K562 (cell line): ENCODE data around the gene DAPK1. TPM values are rescaled to one million over a fixed set of nuclear protein-coding genes. Genes with fewer than 3 reads are reported as not detected.

Source experiments
- BACH1 ChIP-seq: fragments of 200-800 bp; sonication (Bioruptor generic); IDR thresholded peaks from 2 replicates; pipeline ENCODE4 v1.6.1; 2016; ENCODE audit warnings: missing genetic modification characterization, missing compliant biosample characterization
- BMI1 ChIP-seq: fragments of 150-350 bp; IDR thresholded peaks from 2 replicates; pipeline ENCODE4 v1.6.1; 2014; ENCODE audit warnings: low read length
- GABPA ChIP-seq: fragments of 200-800 bp; sonication (Bioruptor generic); conservative IDR thresholded peaks from 2 replicates; pipeline ENCODE4 v1.6.1; 2016; ENCODE audit warnings: low read depth, missing genetic modification characterization, missing compliant biosample characterization
- GATAD2A ChIP-seq: fragments of 450-650 bp; IDR thresholded peaks from 2 replicates; pipeline ENCODE4 v1.6.1; 2017
- GTF2E2 ChIP-seq: fragments of 200-800 bp; sonication (Bioruptor generic); IDR thresholded peaks from 2 replicates; pipeline ENCODE4 v1.6.1; 2016; ENCODE audit warnings: missing genetic modification characterization, missing compliant biosample characterization
- HCFC1 ChIP-seq: IDR thresholded peaks from 2 replicates; pipeline ENCODE4 v1.6.1; 2012; ENCODE audit warnings: low read depth, low read length, improper control_type of control experiment
- HDAC3 ChIP-seq: fragments of 450-650 bp; IDR thresholded peaks from 2 replicates; pipeline ENCODE4 v1.6.1; 2018; ENCODE audit warnings: borderline replicate concordance, mild to moderate bottlenecking, moderate library complexity; ENCODE audit not compliant: partially characterized antibody
- KLF13 ChIP-seq: fragments of 450-650 bp; IDR thresholded peaks from 2 replicates; pipeline ENCODE4 v1.6.1; 2016; ENCODE audit warnings: missing genetic modification characterization, low read depth, mild to moderate bottlenecking, missing compliant biosample characterization, moderate library complexity, borderline replicate concordance
- PCBP1 ChIP-seq: fragments of 200-400 bp; formaldehyde crosslinking; IDR thresholded peaks from 2 replicates; pipeline ENCODE4 v1.6.1; 2018; ENCODE audit warnings: mild to moderate bottlenecking, low read depth, low read length; ENCODE audit not compliant: poor library complexity, severe bottlenecking
- RCOR1 ChIP-seq, 2 experiments: IDR thresholded peaks; 2 replicates each; pipeline ENCODE4 v1.6.1; 2012; ENCODE audit warnings: low read depth in 2 of 2, low read length in 2 of 2, borderline replicate concordance in 1 of 2, improper control_type of control experiment in 1 of 2
- SNIP1 ChIP-seq: fragments of 450-650 bp; IDR thresholded peaks from 2 replicates; pipeline ENCODE4 v1.7.1; 2017; ENCODE audit warnings: low read depth, mild to moderate bottlenecking
- SNRNP70 ChIP-seq: fragments of 200-400 bp; formaldehyde crosslinking; optimal IDR thresholded peaks from 2 replicates; pipeline ENCODE3; 2017; ENCODE audit warnings: low read depth, low read length
- SRSF3 ChIP-seq: fragments of 200-400 bp; formaldehyde crosslinking; IDR thresholded peaks from 2 replicates; pipeline ENCODE4 v1.6.1; 2016; ENCODE audit warnings: mild to moderate bottlenecking, low read length, moderate library complexity; ENCODE audit not compliant: insufficient read depth
- U2AF2 ChIP-seq: fragments of 200-400 bp; formaldehyde crosslinking; optimal IDR thresholded peaks from 2 replicates; pipeline ENCODE3; 2017; ENCODE audit warnings: low read depth, mild to moderate bottlenecking, low read length
- polyA plus RNA-seq, 8 experiments: library from polyadenylated mRNA; depleted of rRNA in 4 of 8; stranded (reverse) in 5 of 8; unstranded in 3 of 8; fragments of >200 nt; fragmentation: Nextera tagmentation in 2 of 8; fragmentation: Illumina TruSeq in 1 of 8; extraction: Ambion mirVana in 2 of 8; extraction: Trizol in 1 of 8; gene quantifications; 2 replicates each; pipeline versions ENCODE4 v1.2.1 to v1.2.3, GENCODE V29; 2011 to 2014; ENCODE audit warnings: inconsistent platforms in 1 of 8, missing spikeins in 1 of 8
- total RNA-seq, 7 experiments: library from RNA; depleted of rRNA in 6 of 7; stranded (reverse); fragments of >200 nt in 6 of 7; fragmentation: Illumina TruSeq in 2 of 7; extraction: Trizol in 2 of 7; gene quantifications; 2 replicates each; pipeline versions ENCODE4 v1.2.1 to v1.2.3, GENCODE V29; 2011 to 2021; ENCODE audit warnings: low replicate concordance in 1 of 7
- TF ChIP-seq, protein P1 (sequence below): fragments of 450-650 bp; formaldehyde crosslinking; IDR thresholded peaks from 2 replicates; pipeline ENCODE4 v1.4.0; 2020; ENCODE audit warnings: mild to moderate bottlenecking, mixed read lengths
- TF ChIP-seq, protein P2 (sequence below): IDR thresholded peaks from 2 replicates; pipeline ENCODE4 v1.6.1; 2012; ENCODE audit warnings: low read depth, low read length, improper control_type of control experiment, borderline replicate concordance
- TF ChIP-seq, protein P3 (sequence below): sonication (generic); formaldehyde crosslinking; IDR thresholded peaks from 2 replicates; pipeline ENCODE4 v1.8.1; 2023; ENCODE audit warnings: mild to moderate bottlenecking, missing genetic modification reagents
- TF ChIP-seq, protein P4 (sequence below): fragments of 250-450 bp; sonication (Bioruptor Pico); IDR thresholded peaks from 2 replicates; pipeline ENCODE4 v1.5.0; 2020; ENCODE audit warnings: mild to moderate bottlenecking, borderline replicate concordance
- TF ChIP-seq, protein P5 (sequence below): fragments of 450-650 bp; formaldehyde crosslinking; conservative IDR thresholded peaks from 2 replicates; pipeline ENCODE4 v1.4.0; 2022; ENCODE audit warnings: mild to moderate bottlenecking, missing genetic modification characterization

The DAPK1 gene
- total and polyA plus RNA-seq, 9 of the 15 experiments (the other 6 are each of a cell fraction or from before 2014, with no cell fraction given), result 1.7 to 26.4 (median 15.8) TPM

DNA sequence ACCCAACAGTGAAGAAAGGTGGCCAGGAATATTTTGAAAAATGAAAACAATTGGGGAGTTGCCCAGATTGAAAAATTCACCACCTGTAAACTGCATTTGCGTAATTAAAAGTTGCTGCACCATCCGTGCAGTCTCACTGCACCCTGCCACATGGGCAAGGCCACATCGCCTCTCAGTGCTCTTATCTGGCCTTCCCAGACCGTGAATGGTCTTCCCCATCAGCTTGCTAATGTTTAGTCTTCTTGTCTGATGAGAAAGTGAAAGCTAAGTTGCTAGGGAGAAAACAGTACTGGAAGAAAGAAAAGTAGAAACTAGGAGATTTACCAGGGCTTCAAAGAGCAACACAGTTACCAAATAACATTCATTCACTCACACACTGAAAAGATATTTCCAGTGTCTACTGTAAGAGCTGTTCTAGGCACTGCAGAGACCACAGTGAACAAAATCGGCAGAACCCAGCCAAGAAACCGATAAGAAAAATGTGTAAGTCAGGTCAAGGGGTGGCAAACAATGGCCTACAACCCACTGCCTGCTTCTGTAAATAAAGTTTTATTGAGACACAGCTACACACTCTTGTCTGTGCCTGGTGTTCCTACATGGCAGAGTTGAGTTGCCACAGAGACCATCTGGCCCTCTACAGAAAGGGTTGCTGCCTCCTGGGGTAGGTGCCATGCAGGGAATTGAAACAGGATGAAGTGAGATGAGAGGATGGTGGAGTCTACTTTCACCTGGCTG, 177.1 kb downstream of the DAPK1 start (continued):
- TF ChIP-seq GABPA, result 0 out of 2 replicates have a peak, but pooled peaks have one; percentile 13
- no peak for TF ChIP-seq KLF13 (tag)
- TF ChIP-seq SNIP1, result no peak
- no peak for TF ChIP-seq SNRNP70
- TF ChIP-seq BMI1, result no peak
- TF ChIP-seq, protein P1, sequence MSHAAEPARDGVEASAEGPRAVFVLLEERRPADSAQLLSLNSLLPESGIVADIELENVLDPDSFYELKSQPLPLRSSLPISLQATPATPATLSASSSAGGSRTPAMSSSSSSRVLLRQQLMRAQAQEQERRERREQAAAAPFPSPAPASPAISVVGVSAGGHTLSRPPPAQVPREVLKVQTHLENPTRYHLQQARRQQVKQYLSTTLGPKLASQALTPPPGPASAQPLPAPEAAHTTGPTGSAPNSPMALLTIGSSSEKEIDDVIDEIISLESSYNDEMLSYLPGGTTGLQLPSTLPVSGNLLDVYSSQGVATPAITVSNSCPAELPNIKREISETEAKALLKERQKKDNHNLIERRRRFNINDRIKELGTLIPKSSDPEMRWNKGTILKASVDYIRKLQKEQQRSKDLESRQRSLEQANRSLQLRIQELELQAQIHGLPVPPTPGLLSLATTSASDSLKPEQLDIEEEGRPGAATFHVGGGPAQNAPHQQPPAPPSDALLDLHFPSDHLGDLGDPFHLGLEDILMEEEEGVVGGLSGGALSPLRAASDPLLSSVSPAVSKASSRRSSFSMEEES (CRISPR knock-in tag), result no peak
- TF ChIP-seq HDAC3, result no peak
- no peak for TF ChIP-seq SRSF3
- TF ChIP-seq PCBP1, result no peak
- TF ChIP-seq GTF2E2 (tag), result no peak
- TF ChIP-seq GATAD2A, result no peak
- no peak for TF ChIP-seq BACH1
- TF ChIP-seq HCFC1, result no peak
- TF ChIP-seq, protein P2, sequence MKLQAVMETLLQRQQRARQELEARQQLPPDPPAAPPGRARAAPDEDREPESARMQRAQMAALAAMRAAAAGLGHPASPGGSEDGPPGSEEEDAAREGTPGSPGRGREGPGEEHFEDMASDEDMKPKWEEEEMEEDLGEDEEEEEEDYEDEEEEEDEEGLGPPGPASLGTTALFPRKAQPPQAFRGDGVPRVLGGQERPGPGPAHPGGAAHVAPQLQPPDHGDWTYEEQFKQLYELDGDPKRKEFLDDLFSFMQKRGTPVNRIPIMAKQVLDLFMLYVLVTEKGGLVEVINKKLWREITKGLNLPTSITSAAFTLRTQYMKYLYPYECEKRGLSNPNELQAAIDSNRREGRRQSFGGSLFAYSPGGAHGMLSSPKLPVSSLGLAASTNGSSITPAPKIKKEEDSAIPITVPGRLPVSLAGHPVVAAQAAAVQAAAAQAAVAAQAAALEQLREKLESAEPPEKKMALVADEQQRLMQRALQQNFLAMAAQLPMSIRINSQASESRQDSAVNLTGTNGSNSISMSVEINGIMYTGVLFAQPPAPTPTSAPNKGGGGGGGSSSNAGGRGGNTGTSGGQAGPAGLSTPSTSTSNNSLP, result no peak
- TF ChIP-seq, protein P3, sequence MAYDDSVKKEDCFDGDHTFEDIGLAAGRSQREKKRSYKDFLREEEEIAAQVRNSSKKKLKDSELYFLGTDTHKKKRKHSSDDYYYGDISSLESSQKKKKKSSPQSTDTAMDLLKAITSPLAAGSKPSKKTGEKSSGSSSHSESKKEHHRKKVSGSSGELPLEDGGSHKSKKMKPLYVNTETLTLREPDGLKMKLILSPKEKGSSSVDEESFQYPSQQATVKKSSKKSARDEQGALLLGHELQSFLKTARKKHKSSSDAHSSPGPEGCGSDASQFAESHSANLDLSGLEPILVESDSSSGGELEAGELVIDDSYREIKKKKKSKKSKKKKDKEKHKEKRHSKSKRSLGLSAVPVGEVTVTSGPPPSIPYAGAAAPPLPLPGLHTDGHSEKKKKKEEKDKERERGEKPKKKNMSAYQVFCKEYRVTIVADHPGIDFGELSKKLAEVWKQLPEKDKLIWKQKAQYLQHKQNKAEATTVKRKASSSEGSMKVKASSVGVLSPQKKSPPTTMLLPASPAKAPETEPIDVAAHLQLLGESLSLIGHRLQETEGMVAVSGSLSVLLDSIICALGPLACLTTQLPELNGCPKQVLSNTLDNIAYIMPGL (CRISPR knock-in tag), result no peak
- peak in 1 of 2 experiments; percentile 56; a peak in 1 of 4 replicates for TF ChIP-seq RCOR1 (IDR thresholded peaks at IDR 0.05; ENCODE audit: borderline replicate concordance in 1 of 2, low read depth in 2 of 2, low read length in 2 of 2)
- TF ChIP-seq, protein P4, sequence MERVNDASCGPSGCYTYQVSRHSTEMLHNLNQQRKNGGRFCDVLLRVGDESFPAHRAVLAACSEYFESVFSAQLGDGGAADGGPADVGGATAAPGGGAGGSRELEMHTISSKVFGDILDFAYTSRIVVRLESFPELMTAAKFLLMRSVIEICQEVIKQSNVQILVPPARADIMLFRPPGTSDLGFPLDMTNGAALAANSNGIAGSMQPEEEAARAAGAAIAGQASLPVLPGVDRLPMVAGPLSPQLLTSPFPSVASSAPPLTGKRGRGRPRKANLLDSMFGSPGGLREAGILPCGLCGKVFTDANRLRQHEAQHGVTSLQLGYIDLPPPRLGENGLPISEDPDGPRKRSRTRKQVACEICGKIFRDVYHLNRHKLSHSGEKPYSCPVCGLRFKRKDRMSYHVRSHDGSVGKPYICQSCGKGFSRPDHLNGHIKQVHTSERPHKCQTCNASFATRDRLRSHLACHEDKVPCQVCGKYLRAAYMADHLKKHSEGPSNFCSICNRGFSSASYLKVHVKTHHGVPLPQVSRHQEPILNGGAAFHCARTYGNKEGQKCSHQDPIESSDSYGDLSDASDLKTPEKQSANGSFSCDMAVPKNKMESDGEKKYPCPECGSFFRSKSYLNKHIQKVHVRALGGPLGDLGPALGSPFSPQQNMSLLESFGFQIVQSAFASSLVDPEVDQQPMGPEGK, result no peak
- no peak for TF ChIP-seq U2AF2
- TF ChIP-seq, protein P5, sequence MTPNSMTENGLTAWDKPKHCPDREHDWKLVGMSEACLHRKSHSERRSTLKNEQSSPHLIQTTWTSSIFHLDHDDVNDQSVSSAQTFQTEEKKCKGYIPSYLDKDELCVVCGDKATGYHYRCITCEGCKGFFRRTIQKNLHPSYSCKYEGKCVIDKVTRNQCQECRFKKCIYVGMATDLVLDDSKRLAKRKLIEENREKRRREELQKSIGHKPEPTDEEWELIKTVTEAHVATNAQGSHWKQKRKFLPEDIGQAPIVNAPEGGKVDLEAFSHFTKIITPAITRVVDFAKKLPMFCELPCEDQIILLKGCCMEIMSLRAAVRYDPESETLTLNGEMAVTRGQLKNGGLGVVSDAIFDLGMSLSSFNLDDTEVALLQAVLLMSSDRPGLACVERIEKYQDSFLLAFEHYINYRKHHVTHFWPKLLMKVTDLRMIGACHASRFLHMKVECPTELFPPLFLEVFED, result no peak
